GM19023 (cell line): ENCODE results near the gene PTGR2.
"Not testable (repeated sequence)": the region's sequence is repeated elsewhere in the genome, so short reads cannot be mapped to it uniquely, and the experiment has no call there.

Experiments
- ATAC-seq: cut with Tn5 transposase; IDR thresholded peaks from one replicate; pipeline ENCODE4 v1.9.1; 2021; ENCODE audit warnings: mild to moderate bottlenecking, moderate library complexity; ENCODE audit not compliant: unreplicated experiment

The PTGR2 gene

DNA sequence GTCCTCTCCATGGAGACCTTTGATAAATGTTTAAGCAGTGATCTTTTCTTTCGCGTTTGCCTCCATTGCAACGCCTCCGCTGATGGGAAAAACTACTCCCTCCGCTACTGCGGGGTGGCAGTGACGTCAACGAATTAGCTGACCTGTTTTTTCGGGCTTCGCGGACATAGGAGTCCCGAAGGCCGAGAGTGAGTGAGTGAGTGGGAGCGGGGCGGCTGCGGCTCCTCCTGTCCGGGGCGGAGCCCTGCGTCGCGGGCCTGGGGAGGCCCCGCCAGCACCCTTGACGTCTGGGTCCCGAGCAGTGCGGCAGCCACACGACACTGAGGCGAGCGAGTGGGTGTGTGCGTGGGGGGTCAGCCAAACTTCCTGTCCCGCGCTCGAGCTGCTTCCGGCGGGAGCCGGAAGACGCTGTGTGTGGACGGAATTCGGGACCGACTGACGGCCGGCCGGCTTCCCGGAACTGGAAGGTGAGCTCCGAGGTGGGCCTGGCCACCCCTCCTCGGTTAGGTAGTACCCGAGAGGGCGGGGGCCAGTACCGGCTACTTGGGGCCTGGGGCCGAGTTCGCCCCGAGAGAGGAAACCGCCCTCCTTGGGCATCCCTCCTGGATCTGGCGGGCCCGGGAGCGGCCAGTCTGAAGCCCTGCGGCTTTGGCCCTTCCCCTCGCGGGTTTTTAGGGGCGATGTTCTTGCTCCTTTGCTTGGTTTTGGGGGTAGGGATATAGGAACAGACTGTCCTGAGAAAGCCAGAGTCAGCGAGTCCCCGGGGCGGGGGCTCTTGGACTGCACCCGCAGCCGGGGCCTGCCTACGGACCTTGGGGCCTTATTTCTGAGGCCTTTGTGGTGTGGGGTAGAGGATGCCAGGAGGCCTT, 35.1 kb downstream of the PTGR2 start, which contains the start of gene ZNF410:
ZNF410 (plus strand) TSS at position 411 of the 869 bp plus-strand sequence. CDS start 5,317 bp downstream, outside the sequence.
- peak; percentile 94 for ATAC-seq

DNA sequence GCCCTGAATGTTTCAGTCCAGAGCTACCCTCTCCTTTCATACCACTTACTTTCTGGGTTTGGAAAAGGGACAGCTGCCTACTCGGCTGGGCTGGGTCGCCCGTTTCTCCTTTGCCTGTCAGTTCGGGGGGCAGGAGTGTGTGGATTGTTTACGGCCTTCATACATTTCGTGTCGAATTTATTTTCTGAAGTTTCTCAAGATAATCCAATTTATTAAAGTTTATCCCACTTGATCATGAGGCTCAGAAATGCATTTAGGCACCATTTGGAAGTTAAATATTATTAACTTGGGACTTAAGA, 35.6 kb downstream of the PTGR2 start:
- no peak for ATAC-seq

DNA sequence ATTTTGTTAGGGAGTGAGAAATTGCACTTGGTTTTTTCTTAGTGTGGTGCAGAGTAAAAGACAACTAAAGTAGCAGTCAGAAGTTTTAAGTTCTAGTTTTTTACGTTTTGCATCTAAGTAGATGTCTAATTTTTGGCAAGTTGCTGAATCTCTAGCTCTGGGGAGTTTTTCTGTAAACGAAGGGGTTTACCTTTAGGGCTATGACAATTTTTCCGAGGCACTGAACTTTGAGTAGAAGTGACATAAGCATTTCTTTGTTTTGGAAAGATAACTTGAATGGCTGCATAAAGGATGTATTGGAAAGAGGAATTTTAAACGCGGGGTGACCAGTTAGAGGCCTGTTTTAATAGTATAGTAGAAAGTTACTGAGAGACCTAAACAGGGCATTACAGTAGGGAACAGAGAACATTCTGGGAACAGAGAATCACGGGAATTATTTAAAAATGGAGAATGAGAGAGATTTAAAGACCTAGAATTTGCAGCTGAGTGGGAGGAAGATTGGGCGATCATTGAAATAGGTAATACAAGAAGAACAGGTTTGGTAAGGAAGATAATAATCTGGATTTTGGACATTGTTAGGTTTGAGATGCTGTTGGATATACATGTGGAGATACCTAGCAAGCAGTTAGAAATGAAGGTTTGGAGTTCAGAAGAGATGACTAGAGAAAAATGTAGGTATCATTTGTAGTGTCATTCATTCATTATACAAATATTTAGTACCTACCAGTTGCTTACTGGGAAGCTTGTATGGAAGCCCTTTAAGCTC, 36.2 kb downstream of the PTGR2 start:
- no peak for ATAC-seq

DNA sequence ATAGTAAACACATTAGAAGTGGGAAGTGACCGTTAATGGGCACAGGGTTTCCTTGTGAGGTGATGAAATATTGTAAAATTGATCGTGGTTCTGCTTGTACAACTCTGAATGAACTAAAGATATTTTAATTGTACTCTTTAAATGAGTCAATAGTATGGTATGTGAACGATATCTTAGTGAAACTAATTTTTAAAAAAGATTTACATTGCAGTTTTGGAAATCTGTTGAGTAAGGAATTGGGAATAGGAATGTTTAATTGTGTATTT, 36.8 kb downstream of the PTGR2 start:
- ATAC-seq, result no peak

DNA sequence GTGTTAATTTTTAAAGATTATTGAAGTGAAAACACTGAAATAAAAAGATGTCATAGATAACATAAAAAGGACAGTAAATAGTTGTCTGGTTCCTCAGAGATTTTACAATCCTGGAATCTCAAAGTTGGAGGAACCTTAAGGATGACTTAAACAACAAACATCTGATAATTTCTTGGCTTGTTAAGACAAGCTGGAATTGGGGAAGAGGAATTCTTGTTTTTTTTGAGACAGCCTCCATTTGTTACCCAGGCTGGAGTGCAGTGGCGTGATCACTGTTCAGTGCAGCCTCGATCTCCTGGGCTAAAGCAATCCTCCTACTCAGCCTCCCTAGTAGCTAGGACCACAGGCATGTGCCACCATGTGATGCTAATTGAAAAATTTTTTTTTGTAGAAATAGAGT, 37.3 kb downstream of the PTGR2 start:
- no peak for ATAC-seq

DNA sequence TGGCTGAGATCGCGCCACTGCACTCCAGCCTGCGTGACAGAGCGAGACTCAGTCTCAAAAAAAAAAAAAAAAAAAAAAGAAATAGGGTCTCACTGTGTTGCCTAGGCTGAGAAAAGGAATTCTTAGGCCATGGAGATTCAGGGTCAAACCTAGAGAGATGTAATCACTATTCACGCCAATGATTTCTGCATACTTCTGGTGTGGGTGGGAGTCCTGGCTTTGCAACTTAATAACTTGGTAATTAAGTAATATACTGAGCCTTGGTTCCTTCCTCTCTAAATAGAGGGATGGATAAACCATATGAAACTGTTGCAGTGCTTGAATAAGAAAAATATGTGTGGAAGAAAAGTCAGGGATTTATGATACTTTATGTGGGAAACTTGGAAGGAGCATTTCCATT, 37.7 kb downstream of the PTGR2 start:
- no peak for ATAC-seq

DNA sequence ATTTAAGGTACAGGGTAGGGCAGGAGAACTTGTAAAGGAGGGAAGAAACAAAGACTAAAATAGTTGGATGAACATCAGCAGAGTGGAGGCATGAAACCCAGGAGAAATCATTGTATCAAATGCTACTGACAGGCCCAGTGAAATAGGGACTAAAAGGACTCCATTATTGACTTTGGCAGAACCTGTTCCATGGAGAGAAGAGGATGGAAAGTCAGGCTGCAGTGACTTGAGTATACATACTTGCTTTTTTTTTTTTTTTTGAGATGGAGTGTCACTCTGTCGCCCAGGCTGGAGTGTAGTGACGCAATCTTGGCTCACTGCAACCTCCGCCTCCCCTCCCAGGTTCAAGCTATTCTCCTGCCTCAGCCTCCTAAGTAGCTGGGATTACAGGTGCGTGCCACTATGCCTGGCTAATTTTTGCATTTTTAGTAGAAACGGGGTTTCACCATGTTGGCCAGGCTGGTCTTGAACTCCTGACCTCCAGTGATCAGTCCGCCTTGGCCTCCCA, 42.6 kb downstream of the PTGR2 start:
- ATAC-seq, result not testable (repeated sequence)

DNA sequence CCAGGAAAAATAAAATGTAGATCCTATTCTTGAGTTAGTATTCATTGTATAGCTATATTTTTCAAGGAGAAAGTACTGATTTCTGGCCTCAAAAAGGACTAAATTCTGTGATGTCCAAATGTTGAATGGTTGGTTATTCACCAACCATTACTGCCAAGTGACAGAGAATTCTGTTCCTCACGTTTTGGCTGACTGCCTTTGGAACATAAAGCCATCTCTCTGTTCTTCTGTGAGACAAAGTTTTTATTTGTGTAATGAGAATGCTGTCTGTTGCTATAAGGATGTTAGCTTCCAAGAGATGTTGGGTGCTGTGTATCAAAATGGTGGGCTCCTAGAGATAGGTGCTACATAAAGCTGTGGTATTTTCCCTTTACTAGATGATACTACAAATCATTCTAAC, 44.3 kb downstream of the PTGR2 start:
- no peak for ATAC-seq

DNA sequence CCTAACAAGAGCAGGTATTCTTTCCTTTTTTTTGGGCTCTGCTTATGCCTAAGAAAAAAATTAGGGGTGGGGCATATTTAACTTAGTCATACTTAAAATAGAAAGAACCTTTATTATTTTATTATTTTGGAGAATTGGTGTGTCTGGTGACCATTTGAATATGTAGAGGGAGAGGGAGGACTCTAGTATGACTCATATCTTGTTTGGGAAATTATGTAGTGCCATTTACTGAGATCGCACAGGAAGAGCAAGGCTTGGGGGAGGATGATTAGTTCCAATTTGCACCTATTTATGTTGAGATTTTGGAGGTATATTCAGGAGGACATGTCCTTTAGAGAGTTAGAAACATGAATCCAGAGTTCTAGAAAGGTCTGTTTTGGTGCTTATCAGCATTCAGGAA, 44.9 kb downstream of the PTGR2 start:
- ATAC-seq, result no peak

DNA sequence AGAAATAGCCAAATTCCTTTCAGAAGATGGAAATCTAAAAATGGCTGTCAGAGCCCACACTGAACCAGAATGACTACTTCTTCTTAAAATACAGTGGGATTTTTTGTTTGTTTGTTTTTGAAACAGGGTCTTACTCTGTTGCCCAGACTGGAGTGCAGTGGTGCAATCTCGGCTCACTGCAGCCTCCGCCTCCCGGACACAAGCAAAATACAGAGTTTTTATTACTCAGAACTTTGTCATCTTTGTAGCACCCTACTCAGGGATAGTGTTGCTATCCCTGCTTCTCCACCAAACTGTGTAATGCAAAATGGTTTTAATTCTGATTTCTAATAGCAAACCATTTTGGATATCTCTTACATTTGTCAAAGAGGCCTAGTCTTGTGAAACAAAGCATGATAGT, 51.4 kb downstream of the PTGR2 start:
- no peak for ATAC-seq

DNA sequence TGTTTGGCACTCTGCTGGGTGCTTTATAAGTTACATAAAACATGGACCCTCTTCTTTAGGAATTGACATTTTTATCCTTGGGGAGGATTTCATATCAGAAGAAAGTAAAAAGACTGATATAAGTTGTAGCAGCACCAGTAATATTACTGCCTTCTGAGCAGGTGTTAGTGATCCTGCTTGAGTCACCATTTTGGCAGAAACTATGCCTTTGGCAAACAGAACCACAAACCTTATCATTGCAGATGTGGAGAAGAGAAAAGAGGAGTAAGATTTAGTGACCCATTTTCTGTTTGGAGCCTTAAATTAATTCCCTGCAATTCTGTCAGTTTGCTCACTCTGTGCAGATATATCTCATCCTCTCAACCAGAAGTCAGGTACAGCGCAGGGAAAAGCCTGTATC, 58.0 kb downstream of the PTGR2 start:
- no peak for ATAC-seq

DNA sequence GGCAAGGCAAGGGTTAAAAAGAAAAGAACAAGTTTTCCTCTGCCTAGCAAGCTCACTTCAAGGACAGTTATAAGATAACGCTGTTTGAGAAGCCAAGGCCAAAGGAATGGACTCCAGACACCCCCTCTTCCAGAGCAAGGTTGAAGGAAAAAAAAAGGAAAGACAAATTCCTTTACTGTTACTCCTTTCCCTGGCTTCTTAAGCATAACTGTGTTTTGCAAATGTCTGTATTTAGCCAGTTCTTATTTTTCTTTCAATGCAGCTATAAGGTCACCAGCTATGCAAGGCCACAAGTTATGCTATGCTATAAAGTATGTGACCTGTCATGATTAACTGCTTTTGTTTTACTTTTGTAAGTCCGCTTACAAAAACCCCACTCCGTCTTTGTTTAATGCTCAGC, 61.6 kb downstream of the PTGR2 start:
- no peak for ATAC-seq

DNA sequence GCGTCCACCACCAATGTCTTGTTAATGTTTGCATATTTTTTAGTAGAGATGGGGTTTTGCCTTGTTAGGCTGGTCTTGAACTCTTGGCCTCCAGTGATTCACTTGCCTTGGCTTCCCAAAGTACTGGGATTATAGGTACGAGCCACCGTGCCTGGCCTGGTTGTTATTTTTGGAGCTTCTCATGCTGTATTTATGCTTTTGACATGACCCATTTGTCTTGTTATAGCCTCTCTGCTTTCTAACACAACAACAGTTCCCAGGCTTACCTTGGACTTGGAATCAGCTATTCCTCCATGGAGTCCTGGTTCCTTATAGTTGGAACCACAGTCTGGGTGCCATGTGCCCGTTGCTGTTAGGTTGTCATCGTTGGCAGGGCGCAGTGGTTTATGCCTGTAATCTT, 64.7 kb downstream of the PTGR2 start:
- no peak for ATAC-seq

DNA sequence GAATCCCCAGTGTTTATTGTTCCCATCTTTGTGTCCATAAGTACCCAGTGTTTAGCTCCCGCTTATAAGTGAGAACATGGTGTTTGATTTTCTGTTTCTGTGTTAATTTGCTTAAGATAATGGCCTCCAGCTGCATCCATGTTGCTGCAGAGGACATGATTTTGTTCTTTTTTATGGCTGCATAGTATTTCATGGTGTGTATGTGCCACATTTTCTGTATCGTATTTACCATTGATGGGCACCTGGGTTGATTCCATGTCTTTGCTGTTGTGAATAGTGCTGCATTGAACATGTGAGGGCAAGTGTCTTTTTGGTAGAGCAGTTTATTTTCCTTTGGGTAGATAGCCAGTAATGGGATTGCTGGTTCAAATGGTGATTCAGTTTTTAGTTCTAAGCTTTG, 67.8 kb downstream of the PTGR2 start:
- not testable (repeated sequence) for ATAC-seq

DNA sequence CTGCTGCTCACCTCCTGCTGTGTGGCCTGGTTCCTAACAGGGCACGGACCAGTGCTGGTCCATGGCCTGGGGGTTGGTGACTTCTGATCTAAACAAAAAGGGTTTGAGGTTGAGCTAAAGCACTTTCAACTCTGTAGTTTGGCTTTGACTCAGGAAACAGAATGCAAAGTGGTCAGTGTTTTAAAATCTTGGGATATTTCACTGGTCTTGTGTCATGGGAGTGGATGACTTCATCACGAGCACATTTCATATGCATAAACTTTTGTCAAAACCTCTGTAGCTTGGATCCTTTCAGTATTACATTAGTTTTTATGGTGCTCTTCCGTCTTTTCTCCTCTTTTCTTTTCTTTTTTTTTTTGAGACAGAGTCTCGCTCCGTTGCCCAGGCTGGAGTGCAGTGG, 72.7 kb downstream of the PTGR2 start:
- no peak for ATAC-seq
